Measurements from ENCODE around the gene PLPP2. TPM values are rescaled to one million over a fixed set of nuclear protein-coding genes. Genes with fewer than 3 reads are reported as not detected.

PLPP2 gene
- total and polyA plus RNA-seq, 7 donors, result 0.10 to 0.93 (median 0.30) TPM; not detected in 1

DNA sequence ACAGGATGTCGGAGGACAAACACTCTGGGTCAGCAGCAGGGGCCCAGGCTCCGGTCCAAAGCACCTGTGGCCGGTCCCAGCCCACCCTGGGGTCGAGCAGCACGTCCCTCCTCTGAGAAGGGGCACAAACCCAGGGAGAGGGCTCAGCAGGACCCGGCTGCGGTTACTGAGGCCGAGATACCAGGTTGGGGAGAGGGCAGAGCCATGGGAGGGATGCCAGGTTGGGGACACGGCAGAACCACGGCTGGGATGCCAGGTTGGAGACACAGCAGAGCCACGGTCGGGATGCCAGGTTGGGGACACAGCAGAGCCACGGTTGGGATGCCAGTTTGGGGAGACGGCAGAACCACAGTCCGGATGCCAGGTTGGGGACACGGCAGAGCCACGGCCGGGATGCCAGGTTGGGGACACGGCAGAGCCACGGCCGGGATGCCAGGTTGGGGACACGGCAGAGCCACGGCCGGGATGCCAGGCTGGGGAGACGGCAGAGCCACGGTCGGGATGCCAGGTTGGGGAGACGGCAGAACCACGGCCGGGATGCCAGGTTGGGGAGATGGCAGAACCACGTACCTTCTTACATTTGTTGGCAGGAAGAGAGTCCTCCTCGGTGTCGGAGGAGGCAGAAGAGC is 34.8 kb upstream of the PLPP2 start:
- 83 to 90% (median 87%) methylated on average over 33 of the region's 33 CpGs for WGBS, 3 donors
- ATAC-seq (no peak), DNase-seq (no peak)
- no peak overlapping the region for H3K27ac ChIP-seq
- H3K4me1 ChIP-seq, result no peaks in the 10 kb centered on the region
- H3K36me3 ChIP-seq (ENCODE audit: insufficient read depth in 1 of 2, low read depth in 1 of 2), result peaks cover 7 to 82% of the 10 kb centered on the region in 2 donors
- H3K9me3 ChIP-seq, result no peaks in the 10 kb centered on the region
- intact Hi-C loops (cut with DNase I), result no loop called here
- H3K27me3 ChIP-seq (ENCODE audit: insufficient read depth in 3 of 3, low read length in 2 of 3), result no peaks in the 10 kb centered on the region
- TF ChIP-seq CTCF (IDR thresholded peaks at IDR 0.05), result no peak
- no peak overlapping the region for H3K4me3 ChIP-seq

GRCh38 chr19:325173-325936 is 34.2 kb upstream of the PLPP2 start:
- peaks cover 4 to 77% of the 10 kb centered on the region in 2 donors for H3K36me3 ChIP-seq (ENCODE audit: insufficient read depth in 1 of 2, low read depth in 1 of 2)
- ATAC-seq, result peak in 1 of 4 donors; percentile 37
- intact Hi-C loops (cut with DNase I), result no loop called here

GRCh38 chr19:324716-325115 is 33.5 kb upstream of the PLPP2 start:
- H3K36me3 ChIP-seq (ENCODE audit: insufficient read depth in 1 of 2, low read depth in 1 of 2), result peaks cover under 1 to 73% of the 10 kb centered on the region in 2 donors
- 95 to 98% (median 97%) methylated on average over 8 of the region's 8 CpGs for WGBS, 3 donors

More at GRCh38 chr19:325173-325936, 34.2 kb upstream of the PLPP2 start:
- no peaks in the 10 kb centered on the region for H3K27me3 ChIP-seq (ENCODE audit: insufficient read depth in 3 of 3, low read length in 2 of 3)
- no peak overlapping the region for H3K4me3 ChIP-seq
- H3K9me3 ChIP-seq, result no peaks in the 10 kb centered on the region
- H3K27ac ChIP-seq, result no peak overlapping the region
- DNase-seq, result no peak
- no peak for TF ChIP-seq CTCF (IDR thresholded peaks at IDR 0.05)
- WGBS, 3 donors, result 88 to 90% (median 88%) methylated on average over 24 of the region's 24 CpGs
- no peaks in the 10 kb centered on the region for H3K4me1 ChIP-seq

DNA sequence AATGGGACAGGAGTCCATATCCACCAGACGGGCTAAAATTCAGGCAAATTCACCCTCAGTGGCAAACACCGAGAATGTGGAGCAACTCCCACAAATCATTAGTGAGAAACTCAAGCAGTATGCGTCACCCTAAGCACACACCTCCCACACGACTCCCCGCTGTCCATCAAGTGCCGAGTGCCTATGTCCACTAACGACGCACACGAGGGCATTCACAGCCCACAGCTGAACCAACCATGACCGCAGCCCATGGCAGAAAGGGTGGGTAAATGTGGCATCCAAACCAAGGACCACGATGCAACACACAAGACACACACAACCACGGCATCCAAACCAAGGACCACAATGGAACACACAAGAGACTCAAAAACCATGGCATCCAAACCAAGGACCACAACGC is 31.4 kb upstream of the PLPP2 start:
- peaks cover 8% of the 10 kb centered on the region for H3K9me3 ChIP-seq
- ATAC-seq (no peak), DNase-seq (no peak)
- H3K4me3 ChIP-seq, result no peak overlapping the region
- peaks cover 0 to 53% of the 10 kb centered on the region in 2 donors for H3K36me3 ChIP-seq (ENCODE audit: insufficient read depth in 1 of 2, low read depth in 1 of 2)
- 97 to 98% (median 97%) methylated on average over 13 of the region's 13 CpGs for WGBS, 3 donors
- no peaks in the 10 kb centered on the region for H3K4me1 ChIP-seq
- H3K27ac ChIP-seq, result no peak overlapping the region
- intact Hi-C loops (cut with DNase I), result no loop called here
- no peaks in the 10 kb centered on the region for H3K27me3 ChIP-seq (ENCODE audit: insufficient read depth in 3 of 3, low read length in 2 of 3)
- no peak for TF ChIP-seq CTCF (IDR thresholded peaks at IDR 0.05)

More at GRCh38 chr19:324716-325115, 33.5 kb upstream of the PLPP2 start:
- Histone ChIP-seq H3K9me3 (no peaks in the 10 kb centered on the region), H3K4me3 (no peak overlapping the region), H3K27ac (no peak overlapping the region), H3K27me3 (ENCODE audit: insufficient read depth in 3 of 3, low read length in 2 of 3) (no peaks in the 10 kb centered on the region), H3K4me1 (no peaks in the 10 kb centered on the region)
- DNase-seq, result no peak
- intact Hi-C loops (cut with DNase I), result no loop called here
- TF ChIP-seq CTCF (IDR thresholded peaks at IDR 0.05), result no peak
- ATAC-seq, result no peak
